GM03348 (cell line): ENCODE measurements around the gene PEAK1.
A peak's percentile ranks its signal among the peaks of the same experiment; 100 is the strongest.

ENCODE experiments used
- DNase-seq: peaks from one replicate; pipeline ENCODE4 v3.0.0; 2012; ENCODE audit warnings: low spot score

Gene PEAK1

DNA sequence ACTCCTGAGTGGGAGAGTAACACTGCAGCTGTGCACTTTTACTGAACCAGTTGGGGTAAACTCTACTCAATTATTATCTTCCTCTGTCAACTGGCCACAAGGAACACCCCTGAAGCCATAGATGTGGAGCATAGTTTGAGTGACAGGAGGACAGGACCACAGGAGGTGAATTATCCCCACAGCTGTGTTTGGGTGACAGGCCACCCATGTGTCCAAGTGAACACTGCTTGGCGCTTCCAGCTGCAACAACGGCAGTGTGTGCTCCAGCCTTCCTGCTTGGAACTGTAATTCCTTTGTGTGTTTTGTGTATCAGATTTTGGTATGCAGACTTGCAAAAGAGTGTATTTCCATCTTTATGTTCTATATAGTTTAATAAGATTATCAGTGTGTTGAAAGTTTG lies 328.8 kb downstream of the PEAK1 start:
- no peak for DNase-seq

DNA sequence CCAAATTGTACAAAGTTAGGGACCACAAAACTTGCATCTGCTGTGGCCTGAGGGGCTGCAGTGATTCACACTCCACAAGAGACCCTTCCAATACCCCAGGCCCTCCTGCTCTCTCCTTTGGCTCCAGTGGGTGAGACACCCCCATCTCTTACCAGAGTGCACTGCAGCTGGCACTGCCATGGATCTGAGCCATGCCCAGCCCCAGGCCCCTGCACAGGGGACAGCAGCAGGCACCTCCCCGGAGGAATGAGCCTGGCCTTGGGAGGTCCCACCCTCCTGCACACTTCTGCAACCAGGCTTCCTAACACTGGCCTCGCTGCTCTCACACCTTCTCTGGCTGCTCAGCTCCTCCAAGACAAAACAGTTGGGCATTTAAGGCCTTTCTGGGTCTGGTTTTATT lies 332.7 kb downstream of the PEAK1 start:
- no peak for DNase-seq

GRCh38 chr15:77085297-77085696 lies 334.6 kb downstream of the PEAK1 start:
- peak; percentile 69 for DNase-seq

- DNase-seq, result no peak
These were observed 335.5 kb downstream of the PEAK1 start for GRCh38 chr15:77084436-77084835.

DNA sequence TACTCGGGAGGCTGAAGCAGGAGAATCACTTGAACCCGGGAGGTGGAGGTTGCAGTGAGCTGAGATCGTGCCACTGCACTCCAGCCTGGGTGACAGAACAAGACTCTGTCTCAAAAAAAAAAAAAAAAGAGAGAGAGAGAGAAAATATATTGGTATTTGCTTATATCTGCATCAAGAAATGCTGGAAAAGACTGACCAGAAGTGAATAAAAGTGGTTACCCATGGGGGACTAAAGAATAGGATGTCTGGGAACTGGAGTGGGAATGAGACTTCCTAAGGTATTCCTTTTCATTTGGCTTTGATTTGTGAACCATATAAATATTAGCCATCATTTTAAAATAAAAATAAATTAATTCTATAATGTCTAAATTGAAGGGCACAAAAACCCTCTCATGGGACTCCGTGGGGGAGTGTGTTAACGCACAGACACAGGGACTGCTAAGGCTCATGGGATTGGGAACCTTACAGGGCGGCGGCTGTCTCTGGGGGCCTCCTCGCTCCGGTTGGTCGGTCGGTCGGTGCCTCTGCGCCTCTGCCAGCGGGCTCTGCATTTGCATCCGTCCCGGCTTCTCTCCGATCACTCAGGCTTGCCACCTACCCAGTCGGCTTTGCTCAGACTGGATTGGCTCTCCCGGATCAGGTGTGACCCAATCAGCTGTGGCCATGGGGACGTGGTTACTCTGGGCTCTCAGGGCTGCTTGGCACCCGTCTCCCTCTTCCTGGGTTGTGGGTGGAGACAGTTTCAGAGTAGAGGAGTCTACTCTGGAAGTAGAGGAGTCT lies 336.3 kb downstream of the PEAK1 start:
- DNase-seq, result peak; percentile 77

- no peak for DNase-seq
These were observed 337.9 kb downstream of the PEAK1 start for GRCh38 chr15:77081971-77082370.

DNA sequence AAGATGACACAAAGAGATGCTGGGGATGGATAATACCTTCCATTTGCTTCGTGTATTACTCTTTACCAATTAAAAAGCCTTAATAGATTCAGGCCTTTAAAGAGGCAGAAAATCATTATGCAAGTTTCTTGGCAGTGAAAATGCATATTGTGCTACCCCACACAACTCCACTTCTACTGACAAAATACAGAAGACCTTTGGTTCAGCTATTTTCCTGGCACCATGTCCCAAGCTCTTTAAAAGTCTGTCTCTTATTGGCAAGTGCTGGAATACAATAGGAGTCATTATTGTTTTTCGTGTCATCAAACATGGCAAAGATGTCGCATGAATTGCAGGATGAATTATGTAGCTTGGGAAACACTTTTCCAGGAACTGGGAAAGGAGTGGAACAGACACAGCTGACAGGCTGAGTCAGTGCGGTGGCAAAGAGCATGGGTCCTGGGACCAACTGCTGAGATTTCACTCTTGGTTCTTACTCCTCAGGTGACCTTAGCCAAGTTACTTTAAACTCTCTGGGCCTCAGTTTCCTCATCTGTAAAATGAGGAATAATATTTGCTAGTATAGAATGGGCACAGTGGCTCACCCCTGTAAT lies 343.5 kb downstream of the PEAK1 start:
- DNase-seq, result no peak

GRCh38 chr15:77075528-77075927 lies 344.4 kb downstream of the PEAK1 start:
- DNase-seq, result no peak

DNA sequence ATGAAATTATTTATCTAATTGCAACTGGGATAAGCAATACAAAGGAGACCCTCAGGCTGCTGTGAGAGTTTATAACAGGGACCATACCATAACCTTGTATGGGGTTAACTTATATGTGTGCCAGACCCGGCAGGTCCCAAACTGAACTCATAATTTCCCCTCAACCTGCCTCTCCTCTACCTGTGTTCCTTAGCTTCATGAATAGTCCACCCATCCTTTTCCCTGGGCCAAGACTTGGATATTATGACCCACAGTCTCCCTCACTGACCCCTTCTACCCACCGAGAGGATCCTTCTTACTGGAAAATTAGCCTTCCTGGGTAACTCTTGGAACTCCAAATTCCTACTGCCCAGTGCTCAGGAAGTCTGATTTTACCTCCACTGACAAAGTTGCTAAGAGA lies 345.6 kb downstream of the PEAK1 start:
- DNase-seq, result no peak

GRCh38 chr15:77071305-77072223 lies 348.3 kb downstream of the PEAK1 start:
- DNase-seq, result no peak

- peak; percentile 96 for DNase-seq
These were observed 349.2 kb downstream of the PEAK1 start, which contains the start of gene TSPAN3 for GRCh38 chr15:77070495-77071304. TSPAN3 (minus strand) TSS chr15:77071109; CDS start chr15:77070954, 155 bp downstream.

GRCh38 chr15:77070180-77070494 lies 349.8 kb downstream of the PEAK1 start:
- no peak for DNase-seq

DNA sequence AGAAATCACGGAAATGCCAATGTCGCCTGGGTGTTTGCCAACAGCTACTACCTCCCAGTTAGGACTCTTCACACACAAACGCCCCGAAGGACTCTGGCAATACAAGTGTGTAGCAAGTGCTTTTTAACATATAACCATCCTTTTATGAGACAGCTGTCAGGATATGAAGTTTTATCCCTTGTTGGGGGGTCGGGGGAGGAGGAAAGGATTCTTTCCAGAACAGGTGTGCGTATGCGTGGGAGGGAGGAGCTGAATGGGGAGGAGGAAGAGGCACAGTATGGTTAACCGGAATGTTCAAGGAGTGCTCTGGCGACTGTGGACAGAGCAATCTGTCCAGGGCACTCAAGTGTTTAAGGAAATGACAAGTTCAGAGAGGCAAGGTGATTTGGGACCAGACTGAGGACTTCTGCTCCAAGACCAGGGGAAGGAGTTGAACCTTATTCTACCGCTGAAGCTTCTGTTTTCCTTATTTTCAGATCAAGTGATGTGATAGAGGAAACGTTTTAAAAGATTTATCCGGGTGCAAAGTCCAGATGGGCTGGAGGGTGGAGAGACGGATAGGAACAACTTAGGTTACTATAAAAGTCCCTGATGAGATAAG lies 350.3 kb downstream of the PEAK1 start:
- DNase-seq, result no peak

- no peak for DNase-seq
These were observed 351.3 kb downstream of the PEAK1 start for GRCh38 chr15:77068633-77069032.

DNA sequence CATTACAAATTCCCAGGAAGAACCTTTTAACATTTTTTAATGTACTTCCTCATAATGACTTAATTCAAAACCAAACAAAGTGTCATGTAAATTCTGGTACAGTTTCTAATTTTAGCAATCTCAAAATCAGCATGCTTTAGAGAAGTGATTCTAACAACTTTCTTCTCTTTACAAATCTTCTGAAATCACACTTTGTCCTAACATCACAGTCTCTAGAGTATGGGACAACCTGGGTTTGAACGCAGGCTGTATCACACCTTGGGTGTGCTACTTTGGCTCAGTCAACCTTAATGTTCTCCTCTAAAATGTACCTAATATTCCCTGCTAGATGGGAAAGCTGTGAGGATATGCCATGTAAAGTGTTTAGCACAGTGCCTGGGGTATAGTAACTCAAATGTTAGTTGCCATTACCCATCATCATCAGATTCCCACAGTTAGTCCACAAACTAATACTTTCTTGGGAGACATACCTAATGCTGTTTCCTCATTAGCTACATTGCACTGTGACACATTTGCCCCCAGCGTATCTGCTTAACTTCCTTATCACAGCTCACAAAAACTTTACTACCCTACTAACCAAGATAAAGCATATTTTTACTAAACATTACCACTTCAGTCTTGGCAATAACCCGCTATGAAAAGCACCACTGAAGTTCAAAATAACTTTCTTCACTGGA lies 352.1 kb downstream of the PEAK1 start:
- DNase-seq, result no peak

GRCh38 chr15:77066971-77067690 lies 352.8 kb downstream of the PEAK1 start:
- no peak for DNase-seq

- DNase-seq, result no peak
These were observed 355.2 kb downstream of the PEAK1 start for GRCh38 chr15:77064539-77065308.

DNA sequence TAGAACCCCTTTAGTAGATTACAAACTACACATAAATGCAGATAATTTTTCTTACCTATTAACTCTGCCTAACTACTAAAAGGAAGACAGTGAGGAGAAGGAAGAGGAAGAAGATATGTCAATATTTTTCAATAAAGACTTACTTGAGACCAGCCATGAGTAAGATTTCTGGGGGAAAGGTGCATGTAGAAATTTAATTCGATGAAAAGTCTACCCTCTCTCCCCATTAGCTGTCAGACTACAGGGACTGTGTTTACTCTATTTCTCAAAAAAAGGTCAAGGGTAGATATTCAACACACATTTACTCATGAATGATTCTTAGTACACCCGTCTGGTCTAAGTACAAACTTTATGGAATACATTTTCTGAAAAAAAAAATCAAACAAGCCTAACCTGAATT lies 355.8 kb downstream of the PEAK1 start:
- DNase-seq, result no peak

DNA sequence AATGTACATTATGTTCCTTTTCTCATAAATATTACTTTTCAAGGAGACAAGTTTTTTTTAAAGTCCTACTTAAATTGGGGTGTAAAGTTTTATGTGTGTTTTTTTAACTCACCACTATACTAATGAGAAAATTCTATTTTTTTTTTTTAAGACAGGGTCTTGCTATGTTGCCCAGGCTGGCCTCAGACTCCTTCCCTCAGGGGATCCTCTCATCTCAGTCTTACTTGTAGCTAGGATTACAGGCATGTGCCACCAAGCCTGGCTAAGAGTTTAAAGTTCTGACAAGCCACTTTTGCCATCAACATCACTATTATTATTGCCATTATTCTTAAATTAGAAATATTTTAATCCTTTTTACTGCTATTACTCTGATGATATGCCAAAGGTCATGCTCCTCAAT lies 356.7 kb downstream of the PEAK1 start:
- no peak for DNase-seq

- peak; percentile 58 for DNase-seq
These were observed 359.4 kb downstream of the PEAK1 start for GRCh38 chr15:77060546-77060945.
